IPS DF 19.7 (cell line): Measurements from ENCODE around the gene ABTB2.
"Not testable (repeated sequence)": the region's sequence is repeated elsewhere in the genome, so short reads cannot be mapped to it uniquely, and the experiment has no call there.

Experiments
- DNase-seq: peaks from one replicate; pipeline ENCODE4 v3.0.0-alpha.2; 2013; ENCODE audit warnings: low read depth, low spot score

ABTB2 gene

DNA sequence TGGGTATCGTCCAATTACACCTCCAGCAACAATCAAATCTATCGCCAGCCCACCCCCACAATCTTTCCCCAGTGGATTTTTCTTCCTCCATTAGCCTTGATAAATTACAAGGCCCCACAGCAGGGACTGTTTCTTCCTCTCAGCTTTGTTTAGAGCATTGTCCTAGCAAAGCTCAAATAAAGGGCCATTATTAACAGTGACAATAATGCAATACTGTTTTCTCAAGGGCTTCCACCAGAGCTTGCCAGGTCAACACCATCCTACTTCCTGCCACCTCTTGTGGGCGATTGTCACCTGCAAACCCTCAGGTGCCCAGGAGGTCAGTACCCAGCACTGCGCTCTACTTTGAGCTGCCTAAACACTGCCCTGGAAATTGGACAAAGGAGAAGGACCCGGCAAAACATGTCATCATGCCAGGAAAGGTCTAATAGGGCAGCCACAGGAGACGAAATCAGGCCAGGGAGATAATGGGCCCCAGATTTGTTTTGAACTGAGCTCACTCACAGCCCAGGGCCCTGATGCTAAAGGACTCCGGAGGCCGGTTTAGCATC is 95.2 kb downstream of the ABTB2 start:
- DNase-seq, result no peak

DNA sequence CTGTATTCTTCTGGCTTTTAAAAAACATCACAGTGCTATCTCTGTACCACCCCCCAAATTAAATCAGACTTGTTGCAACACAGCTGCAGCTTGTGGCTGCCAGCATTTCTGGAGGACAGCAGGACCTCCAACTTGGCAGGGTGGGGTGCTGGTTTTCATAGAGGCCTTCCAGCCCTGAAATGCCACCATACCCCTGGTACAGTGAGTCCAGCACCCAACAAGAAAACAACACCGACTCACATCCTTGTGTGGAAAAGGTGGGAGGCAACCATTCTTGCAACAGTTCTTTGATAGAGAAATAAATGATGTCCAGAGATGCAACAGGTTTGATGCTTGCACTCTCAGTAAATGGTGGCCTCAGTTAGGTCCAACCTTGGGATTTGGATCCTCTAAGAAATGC is 96.0 kb downstream of the ABTB2 start:
- DNase-seq, result no peak

DNA sequence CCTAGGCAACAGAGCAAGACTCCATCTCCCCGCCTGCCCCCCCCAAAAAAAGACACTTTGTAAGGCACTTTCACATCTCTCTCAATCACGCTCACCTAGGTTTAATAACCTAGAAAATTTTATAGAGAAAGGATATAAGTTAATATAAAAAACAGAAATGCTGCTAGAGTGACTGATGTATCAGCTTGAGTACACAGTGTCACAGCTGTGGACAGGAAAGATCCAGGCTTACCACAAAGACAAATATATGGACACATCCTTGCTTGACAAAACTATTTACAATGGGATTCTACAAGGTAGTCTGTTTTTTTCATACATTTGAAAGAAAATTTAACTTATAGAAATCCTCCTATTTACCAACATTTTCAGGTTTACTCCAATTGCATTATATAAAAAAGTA is 96.7 kb downstream of the ABTB2 start:
- DNase-seq, result no peak

DNA sequence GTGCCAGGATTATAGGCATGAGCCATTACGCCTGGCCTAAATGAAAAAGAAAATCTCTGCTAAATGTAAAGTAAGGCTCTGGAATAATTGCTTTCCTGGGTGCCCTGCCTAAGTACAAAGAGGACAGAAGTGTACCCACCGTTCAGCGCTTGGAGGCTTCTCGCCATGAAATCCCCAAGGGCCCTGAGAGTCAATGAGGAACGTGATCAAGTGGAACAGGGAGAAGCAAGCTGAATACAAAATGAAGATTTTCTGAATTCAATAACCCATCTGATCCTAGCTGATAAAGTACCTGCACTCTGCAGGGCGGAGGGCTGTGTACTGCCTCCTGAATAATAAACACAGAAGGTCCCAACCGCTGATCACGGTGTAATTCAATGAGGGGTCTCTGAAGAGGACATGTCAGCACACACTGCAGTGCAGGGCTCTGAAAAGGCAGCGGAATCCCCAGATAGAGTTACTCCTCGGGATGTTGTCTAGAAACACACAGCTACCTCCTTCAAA is 97.7 kb downstream of the ABTB2 start:
- DNase-seq, result no peak

DNA sequence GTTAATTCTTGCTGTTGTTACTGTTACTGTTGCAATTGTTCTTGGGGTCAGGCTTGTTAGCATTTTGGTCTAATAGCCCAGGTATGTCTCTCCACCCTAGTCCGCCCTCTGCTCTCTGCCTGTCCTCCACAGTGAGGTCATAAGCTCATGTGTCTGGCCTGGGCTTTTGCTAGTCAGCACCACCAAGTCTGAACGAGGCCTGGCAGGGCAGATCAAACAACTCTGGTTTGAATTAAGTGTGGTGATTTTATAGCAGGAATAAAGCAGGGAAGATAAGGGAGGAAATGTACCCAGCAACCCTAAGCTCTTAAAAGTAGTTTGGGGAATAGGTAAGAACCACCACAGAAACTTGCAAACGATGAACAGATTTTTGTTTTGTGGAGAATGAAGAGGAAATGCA is 98.7 kb downstream of the ABTB2 start:
- no peak for DNase-seq

DNA sequence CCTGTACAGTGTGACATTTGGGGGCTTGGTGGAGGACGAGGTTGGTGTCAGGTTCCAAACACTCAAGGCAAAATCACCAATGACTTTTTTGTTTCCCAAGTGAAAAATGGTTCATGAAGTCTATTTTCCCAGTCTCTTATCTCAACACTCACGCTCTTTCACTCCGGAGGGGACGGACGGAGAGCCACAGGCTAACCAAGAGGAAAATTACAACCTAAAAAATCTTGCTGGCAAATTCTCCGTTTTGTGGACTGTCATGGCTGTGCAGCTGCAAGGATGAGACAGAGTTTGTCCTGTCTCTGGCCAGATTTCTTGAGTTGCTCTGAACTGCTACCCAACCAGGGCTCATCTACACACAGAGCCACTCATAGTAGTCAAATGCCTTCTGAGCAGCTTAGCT is 101.2 kb downstream of the ABTB2 start:
- DNase-seq, result no peak

DNA sequence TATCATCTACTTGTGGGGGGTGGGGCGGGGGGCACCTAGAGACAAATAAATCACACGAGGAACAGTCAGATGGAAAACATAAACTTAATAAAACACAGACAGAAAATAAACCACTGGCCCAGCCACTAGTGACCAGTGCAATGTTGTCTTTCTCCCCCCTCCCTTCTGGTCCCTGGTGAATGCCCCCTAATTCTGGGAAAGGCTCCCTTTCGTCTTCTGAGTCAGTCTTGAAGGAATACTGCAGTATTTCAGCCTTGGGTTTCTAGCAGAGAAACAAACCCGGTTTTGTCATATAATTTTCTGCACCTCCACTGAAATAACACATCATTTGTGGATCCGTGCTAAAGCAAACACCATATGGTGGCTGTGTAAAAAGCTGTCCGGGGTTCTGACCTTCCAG is 101.7 kb downstream of the ABTB2 start:
- DNase-seq, result no peak

DNA sequence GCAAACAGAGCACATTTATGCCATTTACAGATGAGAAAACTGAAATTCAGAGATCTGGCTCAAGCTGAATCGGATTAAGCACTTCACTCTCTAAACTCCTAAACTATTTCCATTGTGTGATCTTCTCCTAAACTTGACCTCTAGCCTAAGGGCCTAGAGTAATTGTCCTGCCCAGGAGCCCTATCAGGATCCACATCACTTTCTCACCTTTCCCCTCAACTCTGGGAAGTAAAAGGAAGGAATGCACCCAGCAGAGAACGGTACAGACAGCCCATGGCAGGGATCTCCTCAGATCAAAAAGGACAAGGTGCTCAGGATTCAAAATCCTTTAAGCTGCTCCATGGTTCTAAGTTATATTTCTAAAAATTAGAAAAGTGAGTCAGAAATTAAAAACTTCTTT is 102.7 kb downstream of the ABTB2 start:
- no peak for DNase-seq

DNA sequence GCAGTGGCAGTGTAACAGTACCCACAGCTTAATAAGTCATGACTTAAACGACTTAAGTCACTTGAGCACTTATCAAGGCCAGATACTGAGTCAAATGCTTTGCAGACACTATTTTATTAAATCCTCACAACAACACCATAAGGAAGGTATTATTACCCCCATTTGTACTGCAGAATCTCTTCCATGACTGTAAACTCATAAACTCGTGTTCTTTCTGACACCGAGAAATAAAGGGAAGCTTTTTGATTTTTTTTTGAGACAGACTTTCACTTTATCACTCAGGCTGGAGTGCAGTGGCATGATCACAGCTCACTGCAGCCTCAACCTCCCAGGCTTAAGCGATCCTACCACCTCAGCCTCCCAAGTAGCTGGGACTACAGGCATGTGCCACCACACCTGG is 103.8 kb downstream of the ABTB2 start:
- DNase-seq, result no peak

DNA sequence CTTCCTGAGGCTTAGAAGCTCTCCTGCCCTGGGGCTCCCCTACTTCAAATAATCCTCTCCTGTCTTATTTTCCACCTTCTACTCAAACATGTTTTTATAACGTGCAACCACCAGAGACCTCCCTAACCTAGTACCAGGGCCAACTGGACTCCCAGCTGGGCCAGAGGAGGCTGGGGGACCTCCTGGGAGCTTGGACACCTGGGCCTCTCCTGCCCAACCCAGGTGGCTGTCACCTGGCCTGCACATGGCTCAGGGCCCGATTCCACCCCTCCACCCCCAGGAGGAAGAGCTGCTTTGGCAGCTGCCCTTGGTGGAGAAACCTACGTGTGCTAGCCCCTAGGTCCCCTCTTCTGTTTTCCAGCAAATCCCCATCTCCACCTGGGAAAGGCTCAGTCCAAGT is 105.2 kb downstream of the ABTB2 start:
- no peak for DNase-seq

DNA sequence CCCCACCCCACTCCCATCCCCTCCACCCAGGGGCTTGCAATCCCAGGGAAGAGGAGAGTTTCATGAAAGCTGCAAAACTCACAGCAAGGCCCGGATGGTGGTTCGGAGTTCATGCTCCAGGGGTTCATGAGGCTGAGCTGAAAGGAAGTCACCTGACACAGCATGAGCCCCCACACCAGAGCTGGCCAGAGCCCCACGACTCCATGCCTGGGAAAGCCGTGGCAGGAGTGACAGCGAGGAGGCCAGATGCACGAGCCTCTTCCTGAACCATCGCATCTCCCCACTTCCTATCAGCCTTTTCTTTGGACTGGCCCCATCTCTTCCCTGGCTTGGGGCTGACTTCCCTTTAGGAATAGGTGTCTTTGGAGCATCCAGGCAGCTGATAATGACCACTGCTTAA is 105.8 kb downstream of the ABTB2 start:
- no peak for DNase-seq

DNA sequence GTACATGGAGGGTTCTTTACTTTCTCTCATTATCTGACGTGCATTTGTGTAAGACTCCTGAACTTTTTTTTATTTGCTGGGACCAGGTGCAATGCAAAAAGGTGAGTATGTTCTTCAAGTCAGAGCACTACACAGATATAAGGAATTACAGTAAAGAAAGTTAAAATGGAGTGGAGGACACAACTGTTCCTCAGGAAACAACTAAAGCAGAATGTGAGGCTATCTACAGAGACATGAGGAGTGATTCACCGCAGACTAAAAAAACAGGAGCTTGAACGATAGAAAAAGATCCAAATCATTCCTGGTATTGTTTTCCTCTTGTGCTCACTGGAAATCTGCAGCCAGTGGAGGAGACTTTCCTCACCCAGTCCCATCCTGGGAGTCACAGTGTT is 106.2 kb downstream of the ABTB2 start:
- no peak for DNase-seq

DNA sequence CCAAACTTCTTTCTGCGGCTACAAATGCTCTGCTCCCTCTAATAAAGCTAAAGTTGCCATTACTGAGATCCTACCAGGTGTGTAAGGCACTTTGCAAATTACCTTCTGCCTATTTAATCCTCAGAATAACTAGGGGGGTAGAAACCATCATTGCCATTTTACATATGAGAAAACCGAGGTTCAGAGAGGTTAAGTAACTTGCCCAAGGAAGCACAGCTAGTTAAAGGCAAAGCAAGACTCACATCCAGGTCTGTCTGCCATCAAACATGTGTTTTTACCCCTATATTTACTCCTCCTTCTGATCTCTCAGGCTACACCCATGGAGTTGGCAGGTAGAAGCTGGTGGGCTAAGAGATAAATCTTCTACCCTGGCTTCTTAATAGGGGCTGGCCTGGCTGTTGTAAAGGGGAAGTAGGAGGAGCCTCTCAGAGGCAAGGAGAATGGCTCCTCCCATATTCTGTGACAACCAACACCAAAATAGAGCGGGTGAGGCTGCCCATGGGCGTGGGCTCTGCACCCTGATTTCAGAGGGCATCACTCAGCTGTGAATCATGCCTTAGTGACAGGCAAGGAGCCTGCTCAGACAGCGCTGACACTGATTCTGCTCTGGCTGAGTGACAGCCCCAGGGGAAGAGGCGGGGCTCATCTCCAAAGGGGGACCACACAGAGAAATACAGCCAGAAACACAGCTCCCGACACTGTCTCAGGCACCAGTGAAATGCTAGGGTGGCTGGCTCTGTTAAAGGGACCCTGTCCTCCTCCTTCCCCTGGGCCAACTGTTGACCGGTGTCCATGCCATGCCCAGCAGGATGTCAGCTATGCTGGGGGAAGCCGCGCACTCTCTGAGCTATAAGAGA is 106.8 kb downstream of the ABTB2 start:
- DNase-seq, result no peak

DNA sequence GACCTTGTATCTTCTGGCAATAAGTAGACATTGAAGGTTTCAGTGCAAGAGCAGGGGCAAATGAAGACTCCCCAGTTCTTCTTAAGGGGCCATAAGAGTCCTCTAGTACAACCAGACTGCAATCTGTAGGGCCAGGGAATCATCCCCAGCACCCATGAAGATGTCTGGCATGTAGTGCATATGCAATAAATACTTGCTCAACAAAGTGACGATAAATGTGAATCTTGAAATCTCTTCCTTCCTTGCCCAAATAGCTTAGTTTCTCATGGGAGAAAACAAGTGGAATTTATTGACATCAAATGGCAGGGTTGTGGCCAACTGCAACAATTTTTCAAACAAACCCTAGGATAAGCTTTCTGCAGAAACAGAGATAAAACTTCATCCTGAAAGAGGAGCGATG is 107.6 kb downstream of the ABTB2 start:
- DNase-seq, result no peak

DNA sequence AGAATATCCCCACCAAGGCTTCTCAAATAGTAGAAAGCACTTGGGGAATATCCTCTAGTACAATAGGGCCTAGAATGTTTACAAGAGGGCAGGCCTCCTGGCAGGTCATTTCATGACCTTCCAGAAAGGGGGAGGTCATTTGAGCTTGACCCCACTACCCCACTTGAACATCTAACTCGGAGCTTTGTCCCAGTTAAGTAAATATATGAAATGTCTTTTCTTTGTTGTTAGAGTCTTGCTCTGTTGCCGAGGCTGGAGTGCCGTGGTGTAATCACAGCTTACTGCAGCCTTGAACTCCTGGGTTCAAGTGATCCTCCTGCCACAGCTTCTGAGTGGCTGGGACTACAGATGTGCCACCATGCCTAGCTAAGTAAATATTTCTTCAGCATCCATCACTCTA is 108.4 kb downstream of the ABTB2 start:
- no peak for DNase-seq

DNA sequence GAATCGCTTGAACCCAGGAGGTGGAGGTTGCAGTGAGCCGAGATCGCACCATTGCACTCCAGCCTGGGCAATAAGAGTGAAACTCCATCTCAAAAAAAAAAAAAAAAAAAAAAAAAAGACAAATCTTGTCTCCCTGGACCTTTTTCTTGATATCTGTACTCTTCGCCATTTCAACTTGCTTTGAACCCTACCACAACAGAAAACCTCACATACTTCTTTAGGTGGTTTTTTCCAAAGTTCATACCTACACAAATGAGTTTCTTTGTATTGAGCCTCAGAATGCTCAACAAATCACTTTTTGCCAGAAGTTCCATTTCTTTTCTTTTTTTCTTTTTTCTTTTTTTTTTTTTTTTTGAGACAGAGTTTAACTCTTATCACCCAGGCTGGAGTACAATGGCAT is 111.3 kb downstream of the ABTB2 start:
- not testable (repeated sequence) for DNase-seq

DNA sequence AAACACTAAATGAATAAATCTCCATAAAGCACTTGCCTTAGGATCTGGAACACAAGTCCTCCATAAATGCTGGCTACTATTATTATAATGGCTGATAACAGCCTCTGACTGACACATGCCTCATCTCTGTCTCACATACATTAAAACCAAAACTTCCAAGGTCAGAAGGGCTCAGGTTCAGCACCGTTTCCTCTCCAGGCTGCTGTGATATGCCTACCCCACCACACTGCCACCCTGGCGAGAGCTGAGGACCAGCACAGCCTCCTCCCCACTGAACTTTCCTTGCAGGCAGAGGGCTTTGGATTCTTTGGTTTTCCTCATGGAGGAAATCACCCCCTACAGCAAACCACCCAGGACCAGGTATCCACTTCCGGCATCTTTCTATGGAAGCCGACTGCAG is 112.8 kb downstream of the ABTB2 start:
- no peak for DNase-seq

DNA sequence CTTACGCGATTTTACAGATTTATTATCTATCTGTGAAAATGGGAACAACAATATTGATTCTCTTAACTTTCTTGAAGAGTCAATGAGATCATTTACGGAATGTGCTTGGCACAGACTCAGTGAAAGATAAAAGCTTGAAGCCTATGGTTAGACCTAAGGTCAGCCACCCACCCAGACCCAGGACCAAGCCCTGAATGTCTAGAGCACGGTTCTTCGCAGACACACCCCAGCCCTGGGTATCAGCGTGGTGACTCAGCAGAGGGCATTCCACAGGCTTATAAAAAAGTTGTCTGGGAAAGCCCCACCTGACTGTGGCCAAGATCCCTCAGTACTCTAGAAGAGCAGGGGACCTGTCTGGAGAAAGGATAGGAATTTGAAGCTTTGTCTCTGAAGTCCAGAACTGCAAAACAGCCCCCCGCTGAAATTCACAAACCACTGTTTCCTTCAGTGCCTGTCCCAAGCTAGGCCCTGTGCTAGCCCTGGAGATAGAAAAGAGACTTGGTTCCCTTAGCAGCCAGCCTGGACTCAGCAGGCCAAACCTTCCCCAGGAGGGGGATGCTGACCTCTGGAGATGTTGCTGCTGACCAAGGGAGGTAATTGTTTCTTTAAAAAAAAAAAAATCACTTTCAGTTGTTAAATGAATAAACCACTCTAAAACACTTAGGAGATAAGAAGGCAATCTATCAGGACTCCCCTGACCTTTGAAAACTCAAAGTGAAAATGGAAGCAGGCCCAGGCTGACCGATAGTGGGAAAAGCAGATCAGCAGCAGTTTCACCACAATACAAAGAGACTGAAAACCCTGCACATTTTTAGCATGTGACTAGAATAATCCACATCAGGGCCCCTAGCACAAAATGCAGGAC is 114.0 kb downstream of the ABTB2 start:
- DNase-seq, result no peak

DNA sequence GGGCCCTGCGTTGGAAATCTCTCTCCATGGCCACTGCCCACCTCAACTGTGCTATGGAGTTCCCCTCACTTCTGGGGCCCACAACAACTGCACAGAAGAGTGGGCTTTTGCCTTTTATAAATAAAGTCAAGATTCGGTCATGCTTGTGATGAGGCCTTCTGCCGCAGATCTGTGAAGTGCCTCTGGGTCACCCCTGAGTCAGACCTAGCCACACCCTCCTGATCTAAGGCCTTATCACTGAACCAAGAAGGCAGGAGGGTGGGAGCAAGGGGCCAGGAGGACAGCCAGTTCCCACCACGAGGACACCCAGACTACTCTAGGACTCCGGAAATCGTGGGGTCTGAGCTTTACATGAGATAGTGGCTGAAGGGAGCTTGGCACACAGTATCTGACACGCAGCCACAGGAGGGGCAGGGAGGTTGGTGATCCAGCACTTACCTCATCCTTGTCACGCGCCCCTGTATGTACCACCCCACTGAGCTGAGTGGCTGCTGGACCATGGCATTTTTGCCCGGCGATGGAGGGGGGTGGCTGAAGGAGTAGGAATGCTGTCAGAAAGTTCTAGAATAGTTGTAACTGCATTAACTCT is 115.7 kb downstream of the ABTB2 start:
- DNase-seq, result no peak

DNA sequence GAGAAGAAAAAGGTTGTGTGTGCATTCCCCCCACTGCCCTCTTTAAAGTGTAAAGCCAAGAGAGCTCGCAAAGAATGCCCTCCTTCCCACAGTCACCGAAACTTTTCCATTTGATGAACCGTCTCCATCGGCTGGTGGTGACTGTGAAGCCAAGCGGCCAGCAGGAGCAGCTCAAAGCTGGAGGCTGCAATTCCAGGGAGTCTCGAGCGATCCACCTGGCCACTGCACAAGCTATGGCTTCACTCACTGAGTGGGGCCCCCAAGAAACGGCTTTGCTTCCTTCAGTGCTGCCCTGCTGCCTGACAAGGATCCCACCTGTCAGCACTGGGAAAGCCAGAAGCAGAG is 117.7 kb downstream of the ABTB2 start:
- DNase-seq, result no peak

DNA sequence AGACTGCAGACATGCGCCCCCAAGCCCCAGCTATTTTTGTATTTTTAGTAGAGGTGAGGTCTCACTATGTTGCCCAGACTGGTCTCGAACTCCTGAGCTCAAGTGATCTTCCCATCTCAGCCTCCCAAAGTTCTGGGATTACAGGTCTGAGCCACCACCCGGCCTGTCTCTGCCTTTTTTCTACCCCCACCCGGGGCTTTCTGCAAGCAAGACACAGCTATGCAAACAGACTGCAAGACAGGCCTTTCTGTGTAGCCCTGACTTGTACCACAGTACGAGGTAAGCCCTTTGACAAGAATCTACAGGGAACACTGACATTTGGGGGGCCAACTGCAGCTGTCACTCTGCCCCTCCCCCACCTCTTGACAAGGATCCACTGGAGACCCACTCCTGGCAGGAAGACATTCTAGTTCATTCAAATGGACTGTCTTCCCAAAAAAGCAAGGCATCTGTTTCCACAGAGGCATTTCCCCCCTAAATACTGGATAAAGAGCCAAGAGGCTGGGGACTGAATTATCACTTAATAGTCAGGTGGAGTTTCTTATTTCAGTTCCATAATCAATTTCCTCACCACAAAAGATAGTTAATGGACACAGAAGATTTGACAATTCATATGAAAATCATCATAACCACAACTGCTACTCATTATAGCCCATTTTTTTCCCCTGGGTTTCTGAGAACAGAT is 118.2 kb downstream of the ABTB2 start:
- DNase-seq, result no peak

DNA sequence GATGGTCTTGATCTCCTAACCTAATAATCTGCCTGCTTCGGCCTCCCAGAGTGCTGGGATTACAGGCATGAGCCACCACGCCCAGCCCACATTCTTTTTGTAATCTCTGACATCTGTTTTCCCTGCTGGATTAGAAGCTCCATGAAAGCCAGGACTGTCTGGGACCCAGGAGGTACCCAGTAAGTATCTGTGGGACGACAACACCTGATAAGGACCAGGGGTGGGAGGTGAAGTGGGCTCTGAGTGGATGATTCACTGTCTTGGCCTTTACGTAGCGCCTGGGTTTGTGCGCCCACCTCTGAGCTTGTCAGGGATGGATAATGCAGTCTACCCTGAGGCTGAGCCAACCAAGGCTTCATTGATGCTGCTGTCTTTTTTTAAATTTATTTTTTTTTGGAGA is 118.8 kb downstream of the ABTB2 start:
- DNase-seq, result no peak
